ENCODE results near the gene PHACTR1.
A peak's percentile ranks its signal among the peaks of the same experiment; 100 is the strongest.
"Not testable (repeated sequence)": the region's sequence is repeated elsewhere in the genome, so short reads cannot be mapped to it uniquely, and the experiment has no call there.

The PHACTR1 gene

GRCh38 chr6:13216236-13217014 is 499.9 kb downstream of the PHACTR1 start:
- no peak for DNase-seq

- DNase-seq: no peak
Measured at GRCh38 chr6:13217206-13217905, 500.8 kb downstream of the PHACTR1 start.

GRCh38 chr6:13220266-13220665 is 503.7 kb downstream of the PHACTR1 start:
- no peak for DNase-seq

GRCh38 chr6:13222048-13222447 is 505.5 kb downstream of the PHACTR1 start:
- DNase-seq: no peak

- DNase-seq: no peak
Measured at GRCh38 chr6:13226071-13226470, 509.5 kb downstream of the PHACTR1 start.

GRCh38 chr6:13228264-13229204 is 512.0 kb downstream of the PHACTR1 start:
- DNase-seq: no peak

GRCh38 chr6:13229205-13230085 is 512.9 kb downstream of the PHACTR1 start:
- peak; percentile 45 for DNase-seq

GRCh38 chr6:13233106-13233505 is 516.5 kb downstream of the PHACTR1 start:
- no peak for DNase-seq

- DNase-seq: no peak
Measured at GRCh38 chr6:13234130-13234529, 517.6 kb downstream of the PHACTR1 start.

GRCh38 chr6:13235339-13235738 is 518.8 kb downstream of the PHACTR1 start:
- no peak for DNase-seq

- DNase-seq: no peak
Measured at GRCh38 chr6:13237318-13237717, 520.8 kb downstream of the PHACTR1 start.

GRCh38 chr6:13238017-13238416 is 521.5 kb downstream of the PHACTR1 start:
- DNase-seq: no peak

- no peak for DNase-seq
Measured at GRCh38 chr6:13238640-13239216, 522.2 kb downstream of the PHACTR1 start.

GRCh38 chr6:13239530-13240455 is 523.2 kb downstream of the PHACTR1 start:
- no peak for DNase-seq

- no peak for DNase-seq
Measured at GRCh38 chr6:13241364-13241763, 524.8 kb downstream of the PHACTR1 start.

- no peak for DNase-seq
Measured at GRCh38 chr6:13242178-13242577, 525.6 kb downstream of the PHACTR1 start.

- DNase-seq: no peak
Measured at GRCh38 chr6:13242590-13242989, 526.0 kb downstream of the PHACTR1 start.

GRCh38 chr6:13243033-13243432 is 526.5 kb downstream of the PHACTR1 start:
- DNase-seq: no peak

- DNase-seq: not testable (repeated sequence)
Measured at GRCh38 chr6:13243745-13244144, 527.2 kb downstream of the PHACTR1 start.

- no peak for DNase-seq
Measured at GRCh38 chr6:13247627-13248026, 531.1 kb downstream of the PHACTR1 start.

- DNase-seq: no peak
Measured at GRCh38 chr6:13248053-13248452, 531.5 kb downstream of the PHACTR1 start.
